ENCODE measurements around the gene SEC14L1. TPM values are rescaled to one million over a fixed set of nuclear protein-coding genes. Genes with fewer than 3 reads are reported as not detected.

SEC14L1 gene
- total RNA-seq, 1 experiment from 2014 or later = 81.0 TPM

DNA sequence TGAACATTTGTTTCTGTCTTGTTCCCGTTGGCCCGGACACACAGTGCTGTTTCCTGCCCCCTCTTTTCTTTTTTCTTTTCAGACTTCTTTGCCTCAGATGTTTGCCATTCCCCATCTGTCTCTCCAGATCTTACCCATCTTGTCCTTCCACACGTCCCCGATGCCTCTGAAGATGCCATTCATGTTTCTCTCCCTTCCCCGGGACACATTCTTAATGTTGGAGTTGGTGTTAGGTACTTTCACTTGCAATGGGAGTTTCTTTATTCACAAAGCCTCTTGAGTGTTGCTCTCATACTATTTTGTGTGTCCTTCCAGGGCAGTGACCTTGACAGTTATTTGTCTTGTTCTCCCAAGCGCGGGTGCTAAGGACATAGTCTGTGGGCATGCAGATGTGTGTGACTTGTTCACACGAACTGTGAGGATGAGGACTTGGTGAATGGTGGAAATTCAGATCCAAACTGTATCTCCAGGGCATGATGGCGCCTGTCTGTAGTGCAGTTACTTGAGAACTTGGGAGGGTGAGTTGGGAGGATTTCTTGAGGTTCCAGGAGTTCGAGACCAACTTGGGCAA, 8.3 kb downstream of the SEC14L1 start (continued):
- TF ChIP-seq CDX4 (CRISPR knock-in tag; IDR thresholded peaks at IDR 0.05; ENCODE audit: borderline replicate concordance) (no peak), NFE2L1 (CRISPR knock-in tag; IDR thresholded peaks at IDR 0.05) (no peak), NFYB (CRISPR knock-in tag; conservative IDR thresholded peaks at IDR 0.05; ENCODE audit: low read depth) (no peak), GABPB1 (CRISPR knock-in tag; IDR thresholded peaks at IDR 0.05) (no peak), NR2C2 (CRISPR knock-in tag; IDR thresholded peaks at IDR 0.05) (no peak), ZNF423 (CRISPR knock-in tag; IDR thresholded peaks at IDR 0.05) (no peak)

DNA sequence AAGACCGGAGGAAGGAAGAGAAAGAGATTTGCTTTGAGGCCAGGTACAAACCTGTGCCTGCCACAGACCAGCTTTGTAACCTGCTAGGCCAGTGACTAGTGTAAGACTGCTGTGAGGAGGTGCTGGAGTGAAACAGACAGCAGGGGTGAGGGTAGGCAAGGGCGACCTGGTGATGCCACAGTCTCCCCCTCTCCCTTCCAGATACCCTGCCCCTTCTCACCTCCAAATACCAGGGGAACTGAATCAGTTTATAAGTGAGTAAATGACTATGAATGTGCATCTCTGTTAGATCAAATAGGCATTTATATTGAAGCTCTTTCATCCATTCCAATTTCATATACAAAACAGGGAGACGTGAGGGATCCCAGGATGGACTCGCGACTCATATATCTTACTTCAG, 9.4 kb downstream of the SEC14L1 start:
- CTCF ChIA-PET = no interaction called here
- Mint-ChIP-seq H3K27ac (peak overlapping the region; percentile 83), H3K4me3 (no peak overlapping the region), H3K4me1 (peaks cover 48% of the 10 kb centered on the region), H3K36me3 (peaks cover 10% of the 10 kb centered on the region), H3K27me3 (ENCODE audit: low read depth) (no peaks in the 10 kb centered on the region), H3K9me3 (no peaks in the 10 kb centered on the region)
- TF ChIP-seq OVOL2 (CRISPR knock-in tag; IDR thresholded peaks at IDR 0.05; ENCODE audit: borderline replicate concordance) = no peak
- no peak for TF ChIP-seq NR3C1 (CRISPR knock-in tag; conservative IDR thresholded peaks at IDR 0.05; ENCODE audit: low read depth)
- DNase-seq (ENCODE audit: low spot score) (no peak), ATAC-seq (no peak)
- POLR2A ChIA-PET = interaction anchor here (0.6 kb wide), 1 partner anchor 349 kb away, joined by 3 read pairs; no protein-coding TSS in a partner anchor

DNA sequence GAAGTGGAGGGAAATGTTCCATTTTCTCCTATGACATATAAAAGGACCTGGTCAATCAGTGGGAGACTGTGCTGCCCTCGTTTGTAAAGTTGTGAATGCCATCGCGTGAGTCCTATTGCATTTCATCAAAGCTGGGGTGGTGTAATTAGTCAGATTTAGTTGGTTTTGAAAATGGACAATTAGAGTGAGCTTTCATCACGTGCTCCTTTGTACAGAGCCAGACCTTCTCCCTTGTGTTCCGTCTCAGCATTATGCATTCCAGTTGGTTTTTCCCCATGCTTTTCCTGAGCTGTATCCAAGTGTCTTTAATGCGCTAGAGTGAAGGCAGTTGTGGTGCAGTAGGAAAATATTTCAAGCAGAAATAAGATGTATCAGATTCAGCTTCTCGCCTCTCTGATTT, 10.4 kb downstream of the SEC14L1 start:
- ATAC-seq = no peak
- H3K27ac Mint-ChIP-seq = peak overlapping the region; percentile 35; the same call in 1 of the 2 replicates
- DNase-seq (ENCODE audit: low spot score) = no peak
- H3K36me3 Mint-ChIP-seq = peaks cover 10% of the 10 kb centered on the region
- no peaks in the 10 kb centered on the region for H3K27me3 Mint-ChIP-seq (ENCODE audit: low read depth)
- peaks cover 38% of the 10 kb centered on the region for H3K4me1 Mint-ChIP-seq
- H3K9me3 Mint-ChIP-seq = no peaks in the 10 kb centered on the region
- ChIA-PET POLR2A (no interaction called here), CTCF (no interaction called here)
- H3K4me3 Mint-ChIP-seq = no peak overlapping the region
- TF ChIP-seq NFE2L1 (CRISPR knock-in tag; IDR thresholded peaks at IDR 0.05) = no peak
- no peak for TF ChIP-seq FOXJ3 (CRISPR knock-in tag; IDR thresholded peaks at IDR 0.05; ENCODE audit: borderline replicate concordance)
- no peak for TF ChIP-seq PRDM15 (CRISPR knock-in tag; IDR thresholded peaks at IDR 0.05)
- no peak for TF ChIP-seq EMX1 (CRISPR knock-in tag; IDR thresholded peaks at IDR 0.05)
- no peak for TF ChIP-seq ERG (CRISPR knock-in tag; IDR thresholded peaks at IDR 0.05)
- TF ChIP-seq, protein P1, sequence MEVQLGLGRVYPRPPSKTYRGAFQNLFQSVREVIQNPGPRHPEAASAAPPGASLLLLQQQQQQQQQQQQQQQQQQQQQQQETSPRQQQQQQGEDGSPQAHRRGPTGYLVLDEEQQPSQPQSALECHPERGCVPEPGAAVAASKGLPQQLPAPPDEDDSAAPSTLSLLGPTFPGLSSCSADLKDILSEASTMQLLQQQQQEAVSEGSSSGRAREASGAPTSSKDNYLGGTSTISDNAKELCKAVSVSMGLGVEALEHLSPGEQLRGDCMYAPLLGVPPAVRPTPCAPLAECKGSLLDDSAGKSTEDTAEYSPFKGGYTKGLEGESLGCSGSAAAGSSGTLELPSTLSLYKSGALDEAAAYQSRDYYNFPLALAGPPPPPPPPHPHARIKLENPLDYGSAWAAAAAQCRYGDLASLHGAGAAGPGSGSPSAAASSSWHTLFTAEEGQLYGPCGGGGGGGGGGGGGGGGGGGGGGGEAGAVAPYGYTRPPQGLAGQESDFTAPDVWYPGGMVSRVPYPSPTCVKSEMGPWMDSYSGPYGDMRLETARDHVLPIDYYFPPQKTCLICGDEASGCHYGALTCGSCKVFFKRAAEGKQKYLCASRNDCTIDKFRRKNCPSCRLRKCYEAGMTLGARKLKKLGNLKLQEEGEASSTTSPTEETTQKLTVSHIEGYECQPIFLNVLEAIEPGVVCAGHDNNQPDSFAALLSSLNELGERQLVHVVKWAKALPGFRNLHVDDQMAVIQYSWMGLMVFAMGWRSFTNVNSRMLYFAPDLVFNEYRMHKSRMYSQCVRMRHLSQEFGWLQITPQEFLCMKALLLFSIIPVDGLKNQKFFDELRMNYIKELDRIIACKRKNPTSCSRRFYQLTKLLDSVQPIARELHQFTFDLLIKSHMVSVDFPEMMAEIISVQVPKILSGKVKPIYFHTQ (CRISPR knock-in tag; IDR thresholded peaks at IDR 0.05) = no peak
- no peak for TF ChIP-seq E2F5 (CRISPR knock-in tag; IDR thresholded peaks at IDR 0.05)
- TF ChIP-seq, protein P2, sequence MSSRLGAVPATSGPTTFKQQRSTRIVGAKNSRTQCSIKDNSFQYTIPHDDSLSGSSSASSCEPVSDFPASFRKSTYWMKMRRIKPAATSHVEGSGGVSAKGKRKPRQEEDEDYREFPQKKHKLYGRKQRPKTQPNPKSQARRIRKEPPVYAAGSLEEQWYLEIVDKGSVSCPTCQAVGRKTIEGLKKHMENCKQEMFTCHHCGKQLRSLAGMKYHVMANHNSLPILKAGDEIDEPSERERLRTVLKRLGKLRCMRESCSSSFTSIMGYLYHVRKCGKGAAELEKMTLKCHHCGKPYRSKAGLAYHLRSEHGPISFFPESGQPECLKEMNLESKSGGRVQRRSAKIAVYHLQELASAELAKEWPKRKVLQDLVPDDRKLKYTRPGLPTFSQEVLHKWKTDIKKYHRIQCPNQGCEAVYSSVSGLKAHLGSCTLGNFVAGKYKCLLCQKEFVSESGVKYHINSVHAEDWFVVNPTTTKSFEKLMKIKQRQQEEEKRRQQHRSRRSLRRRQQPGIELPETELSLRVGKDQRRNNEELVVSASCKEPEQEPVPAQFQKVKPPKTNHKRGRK (CRISPR knock-in tag; IDR thresholded peaks at IDR 0.05; ENCODE audit: borderline replicate concordance) = no peak
- TF ChIP-seq ELF4 (CRISPR knock-in tag; IDR thresholded peaks at IDR 0.05; ENCODE audit: low read depth) = no peak
- TF ChIP-seq USF1 (CRISPR knock-in tag; IDR thresholded peaks at IDR 0.05) = no peak
- no peak for TF ChIP-seq ZNF232 (CRISPR knock-in tag; IDR thresholded peaks at IDR 0.05)
- no peak for TF ChIP-seq KAT7 (CRISPR knock-in tag; IDR thresholded peaks at IDR 0.05; ENCODE audit: borderline replicate concordance)
- TF ChIP-seq OVOL2 (CRISPR knock-in tag; IDR thresholded peaks at IDR 0.05; ENCODE audit: borderline replicate concordance) = no peak
- no peak for TF ChIP-seq ETV6 (CRISPR knock-in tag; IDR thresholded peaks at IDR 0.05)
- TF ChIP-seq MYBL2 (CRISPR knock-in tag; IDR thresholded peaks at IDR 0.05) = no peak
- TF ChIP-seq, protein P3, sequence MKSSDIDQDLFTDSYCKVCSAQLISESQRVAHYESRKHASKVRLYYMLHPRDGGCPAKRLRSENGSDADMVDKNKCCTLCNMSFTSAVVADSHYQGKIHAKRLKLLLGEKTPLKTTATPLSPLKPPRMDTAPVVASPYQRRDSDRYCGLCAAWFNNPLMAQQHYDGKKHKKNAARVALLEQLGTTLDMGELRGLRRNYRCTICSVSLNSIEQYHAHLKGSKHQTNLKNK (CRISPR knock-in tag; IDR thresholded peaks at IDR 0.05) = no peak

Measured in WTC11 (cell line).